ENCODE data around the gene ERG.

- no peak for TF ChIP-seq CTCF (IDR thresholded peaks at IDR 0.05)
- TF ChIP-seq MAX (IDR thresholded peaks at IDR 0.05): no peak
Observed at GRCh38 chr21:38343691-38344090, 154.6 kb downstream of the ERG start.

Measured in A549 (cell line).